Smooth muscle cell (in vitro differentiated cells): ENCODE data around the gene HCLS1. TPM values are rescaled to one million over a fixed set of nuclear protein-coding genes. Genes with fewer than 3 reads are reported as not detected.

Experiments used
- DNase-seq: peaks from one replicate; lab custom pipeline; 2025; ENCODE audit not compliant: unreplicated experiment; lab: John Stamatoyannopoulos, UW
- H2AFZ ChIP-seq: fragments of 200-600 bp; sonication (generic); 2 replicates; pipeline ENCODE4 v1.6.0; 2016; ENCODE audit warnings: antibody characterized with exemption, low read depth, mild to moderate bottlenecking
- H3F3A ChIP-seq: fragments of 200-600 bp; sonication (generic); 2 replicates; pipeline ENCODE4 v1.6.0; 2017; ENCODE audit warnings: antibody characterized with exemption, low read depth
- H3K27ac ChIP-seq: fragments of 200-600 bp; sonication (generic); 2 replicates; pipeline ENCODE4 v1.5.1; 2016; ENCODE audit warnings: low read depth, mild to moderate bottlenecking
- H3K27me3 ChIP-seq: fragments of 200-600 bp; sonication (generic); 2 replicates; pipeline ENCODE4 v1.6.1; 2016; ENCODE audit warnings: low read depth, mild to moderate bottlenecking
- H3K36me3 ChIP-seq: fragments of 200-600 bp; sonication (generic); 2 replicates; pipeline ENCODE4 v1.5.1; 2016; ENCODE audit warnings: low read depth
- H3K4me1 ChIP-seq: fragments of 200-600 bp; sonication (generic); 2 replicates; pipeline ENCODE4 v1.5.1; 2016; ENCODE audit warnings: low read depth
- H3K4me2 ChIP-seq: fragments of 200-600 bp; sonication (generic); 2 replicates; pipeline ENCODE4 v1.6.0; 2016; ENCODE audit warnings: mild to moderate bottlenecking
- H3K4me3 ChIP-seq: fragments of 200-600 bp; sonication (generic); 2 replicates; pipeline ENCODE4 v1.5.1; 2016; ENCODE audit warnings: mild to moderate bottlenecking
- H3K79me2 ChIP-seq: fragments of 200-600 bp; sonication (generic); 2 replicates; pipeline ENCODE4 v1.6.0; 2016; ENCODE audit warnings: low read depth, mild to moderate bottlenecking
- H3K9ac ChIP-seq: fragments of 200-600 bp; sonication (generic); 2 replicates; pipeline ENCODE4 v1.6.0; 2016; ENCODE audit warnings: low read depth
- H3K9me3 ChIP-seq: fragments of 200-600 bp; sonication (generic); replicated peaks from 2 replicates; pipeline ENCODE4 v1.5.1; 2016; ENCODE audit warnings: low read depth
- H4K20me1 ChIP-seq: fragments of 200-600 bp; sonication (generic); 2 replicates; pipeline ENCODE4 v1.6.0; 2016; ENCODE audit warnings: low read depth
- WGBS: methylation state at CpG from one replicate; pipeline ENCODE4 v1.1.7; 2016; ENCODE audit warnings: low lambda C conversion rate; 5-methylcytosine and 5-hydroxymethylcytosine counted together
- polyA plus RNA-seq: library from polyadenylated mRNA; unstranded; fragments of >200 nt; fragmentation: Nextera tagmentation; extraction: Ambion mirVana; gene quantifications from 2 replicates; pipeline ENCODE4 v1.2.1, GENCODE V29; 2016
- total RNA-seq: library from RNA; depleted of rRNA; stranded (reverse); fragments of >200 nt; gene quantifications from 2 replicates; pipeline ENCODE4 v1.2.3, GENCODE V29; 2014
- TF ChIP-seq, protein P1 (sequence below): fragments of 200-600 bp; sonication (generic); IDR thresholded peaks from 2 replicates; pipeline ENCODE4 v1.5.1; 2017; ENCODE audit warnings: borderline replicate concordance, mild to moderate bottlenecking, antibody characterized with exemption; ENCODE audit not compliant: insufficient read depth, poor library complexity, severe bottlenecking

HCLS1 gene
- total and polyA plus RNA-seq, 2 experiments from 2014 or later: 2.7 to 3.5 TPM

DNA sequence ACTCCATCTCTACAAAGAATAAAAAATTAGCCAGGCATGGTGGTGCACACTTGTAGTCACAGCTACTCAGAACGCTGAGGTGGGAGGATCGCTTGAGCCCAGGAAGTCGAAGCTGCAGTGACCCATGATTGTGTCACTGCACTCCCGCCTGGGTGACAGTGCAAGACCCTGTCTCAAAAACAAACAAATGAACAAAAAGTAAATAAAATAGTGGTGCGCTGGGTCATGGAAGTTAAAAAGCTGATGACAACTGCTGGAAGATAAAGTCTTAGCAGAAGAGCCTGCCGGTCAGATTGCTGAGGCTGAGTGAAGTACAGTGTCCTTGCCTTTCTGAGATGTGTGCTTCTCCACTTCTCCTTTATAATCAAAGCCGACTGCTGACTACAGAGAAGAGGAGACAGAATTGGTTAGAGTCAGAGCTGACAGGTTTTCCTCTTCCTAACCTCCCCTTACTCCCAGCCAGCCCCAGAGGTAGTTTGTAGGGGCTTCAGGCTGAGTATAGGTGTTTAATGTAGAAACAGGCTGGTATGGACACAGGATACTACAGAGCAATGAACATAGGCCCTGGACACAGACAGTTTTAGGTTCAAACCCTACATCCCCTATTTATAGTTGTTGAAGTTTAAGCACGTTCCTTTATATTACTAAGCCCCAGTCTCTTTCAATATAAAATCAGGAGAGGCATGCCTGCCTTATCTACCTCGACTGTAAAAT is 17.9 kb downstream of the HCLS1 start:
- Histone ChIP-seq H3K36me3 (no peaks in the 10 kb centered on the region), H4K20me1 (no peaks in the 10 kb centered on the region)
- DNase-seq: no peak

DNA sequence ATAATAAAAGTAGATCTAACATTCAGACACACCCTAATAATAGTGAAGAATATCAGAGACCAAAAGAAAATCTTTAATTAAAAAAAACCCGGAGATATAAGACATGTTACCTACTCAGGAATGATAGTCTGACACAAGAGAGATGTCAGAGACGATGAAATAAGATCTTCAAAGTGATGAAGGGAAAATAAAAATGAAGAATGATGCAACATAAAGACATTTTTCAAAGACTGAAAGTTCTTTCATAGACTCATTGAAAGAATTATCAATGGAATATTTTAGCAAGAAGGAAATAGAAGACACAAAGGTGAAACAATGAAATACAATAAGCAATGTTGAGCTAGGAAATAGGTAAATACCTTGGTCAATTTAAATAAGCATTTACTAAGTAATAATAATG is 19.6 kb downstream of the HCLS1 start:
- H2AFZ ChIP-seq: no peak overlapping the region
- 97% methylated on average over 2 of the region's 2 CpGs for WGBS
- H3K36me3 ChIP-seq: no peaks in the 10 kb centered on the region
- H3K4me1 ChIP-seq: no peaks in the 10 kb centered on the region
- no peaks in the 10 kb centered on the region for H3F3A ChIP-seq
- no peaks in the 10 kb centered on the region for H3K27me3 ChIP-seq
- no peak overlapping the region for H3K4me3 ChIP-seq
- H3K27ac ChIP-seq: no peak overlapping the region
- H3K79me2 ChIP-seq: no peaks in the 10 kb centered on the region
- H3K9me3 ChIP-seq: no peaks in the 10 kb centered on the region
- no peak overlapping the region for H3K4me2 ChIP-seq
- TF ChIP-seq, protein P1, sequence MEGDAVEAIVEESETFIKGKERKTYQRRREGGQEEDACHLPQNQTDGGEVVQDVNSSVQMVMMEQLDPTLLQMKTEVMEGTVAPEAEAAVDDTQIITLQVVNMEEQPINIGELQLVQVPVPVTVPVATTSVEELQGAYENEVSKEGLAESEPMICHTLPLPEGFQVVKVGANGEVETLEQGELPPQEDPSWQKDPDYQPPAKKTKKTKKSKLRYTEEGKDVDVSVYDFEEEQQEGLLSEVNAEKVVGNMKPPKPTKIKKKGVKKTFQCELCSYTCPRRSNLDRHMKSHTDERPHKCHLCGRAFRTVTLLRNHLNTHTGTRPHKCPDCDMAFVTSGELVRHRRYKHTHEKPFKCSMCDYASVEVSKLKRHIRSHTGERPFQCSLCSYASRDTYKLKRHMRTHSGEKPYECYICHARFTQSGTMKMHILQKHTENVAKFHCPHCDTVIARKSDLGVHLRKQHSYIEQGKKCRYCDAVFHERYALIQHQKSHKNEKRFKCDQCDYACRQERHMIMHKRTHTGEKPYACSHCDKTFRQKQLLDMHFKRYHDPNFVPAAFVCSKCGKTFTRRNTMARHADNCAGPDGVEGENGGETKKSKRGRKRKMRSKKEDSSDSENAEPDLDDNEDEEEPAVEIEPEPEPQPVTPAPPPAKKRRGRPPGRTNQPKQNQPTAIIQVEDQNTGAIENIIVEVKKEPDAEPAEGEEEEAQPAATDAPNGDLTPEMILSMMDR: no peak
- H3K9ac ChIP-seq: no peak overlapping the region
- H4K20me1 ChIP-seq: no peaks in the 10 kb centered on the region
- no peak for DNase-seq

More for the DNA sequence above, 17.9 kb downstream of the HCLS1 start:
- no peak overlapping the region for H3K4me3 ChIP-seq
- no peaks in the 10 kb centered on the region for H3K27me3 ChIP-seq
- TF ChIP-seq, protein P1: no peak
- H3K27ac ChIP-seq: no peak overlapping the region
- WGBS: 85% methylated on average over 9 of the region's 9 CpGs
- H2AFZ ChIP-seq: no peak overlapping the region
- no peaks in the 10 kb centered on the region for H3K9me3 ChIP-seq
- H3K9ac ChIP-seq: no peak overlapping the region
- no peaks in the 10 kb centered on the region for H3K79me2 ChIP-seq
- no peaks in the 10 kb centered on the region for H3F3A ChIP-seq
- H3K4me2 ChIP-seq: no peak overlapping the region
- no peaks in the 10 kb centered on the region for H3K4me1 ChIP-seq

DNA sequence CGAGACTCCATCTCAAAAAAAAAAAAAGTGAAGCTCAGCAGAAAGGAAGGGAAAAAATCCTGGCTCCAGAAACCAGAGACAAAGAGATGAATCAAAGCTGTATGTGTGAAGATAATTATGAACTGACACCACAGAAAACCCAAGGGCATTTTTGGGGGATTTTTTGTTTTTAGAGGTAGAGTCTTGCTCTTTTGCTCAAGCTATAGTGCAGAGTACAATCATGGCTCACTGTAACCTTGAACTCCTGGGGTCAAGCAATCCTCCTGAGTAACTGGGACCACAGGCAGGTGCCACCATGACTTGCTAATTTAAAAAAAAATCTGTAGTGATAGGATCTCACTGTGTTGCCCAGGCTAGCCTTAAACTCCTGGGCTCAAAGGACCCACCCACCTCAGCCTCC is 22.8 kb downstream of the HCLS1 start:
- H3K9ac ChIP-seq: no peak overlapping the region
- H3K27ac ChIP-seq: no peak overlapping the region
- no peak for DNase-seq
- 94% methylated on average over 1 of the region's 1 CpG for WGBS
- H3K4me3 ChIP-seq: no peak overlapping the region
- no peaks in the 10 kb centered on the region for H3F3A ChIP-seq
- TF ChIP-seq, protein P1: no peak
- H3K4me2 ChIP-seq: no peak overlapping the region
- H3K79me2 ChIP-seq: no peaks in the 10 kb centered on the region
- no peaks in the 10 kb centered on the region for H4K20me1 ChIP-seq
- H3K4me1 ChIP-seq: no peaks in the 10 kb centered on the region
- no peaks in the 10 kb centered on the region for H3K27me3 ChIP-seq
- no peak overlapping the region for H2AFZ ChIP-seq
- no peaks in the 10 kb centered on the region for H3K9me3 ChIP-seq
- H3K36me3 ChIP-seq: no peaks in the 10 kb centered on the region

DNA sequence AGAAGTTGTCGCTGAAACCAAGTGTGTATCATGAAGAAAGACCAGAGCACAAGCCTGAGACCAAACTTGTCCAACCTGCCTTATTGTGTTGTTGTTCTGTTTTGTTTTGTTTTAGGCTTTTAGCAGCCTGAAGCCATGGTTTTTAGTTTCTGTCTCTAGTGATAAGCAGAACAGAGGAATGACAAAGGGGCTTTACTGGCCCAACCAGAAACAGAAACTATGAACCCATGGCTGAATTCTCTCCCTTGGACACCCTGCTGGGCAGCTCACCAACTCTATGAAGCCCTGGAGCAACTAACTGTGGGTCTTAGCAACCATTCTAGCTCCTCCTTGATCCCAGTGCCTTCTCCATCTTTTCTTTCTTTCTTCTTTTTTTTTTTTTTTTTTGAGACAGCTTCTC is 30.3 kb downstream of the HCLS1 start:
- TF ChIP-seq, protein P1: no peak
- Histone ChIP-seq H4K20me1 (no peaks in the 10 kb centered on the region), H3K4me3 (no peak overlapping the region), H3K9me3 (no peaks in the 10 kb centered on the region), H2AFZ (no peak overlapping the region), H3K79me2 (no peaks in the 10 kb centered on the region), H3K4me1 (no peaks in the 10 kb centered on the region), H3K4me2 (no peak overlapping the region), H3K36me3 (no peaks in the 10 kb centered on the region), H3K27me3 (no peaks in the 10 kb centered on the region), H3F3A (no peaks in the 10 kb centered on the region), H3K9ac (no peak overlapping the region), H3K27ac (no peak overlapping the region)
- 78% methylated on average over 1 of the region's 1 CpG for WGBS
- no peak for DNase-seq
